ENCODE measurements around the gene GSPT1. TPM values are rescaled to one million over a fixed set of nuclear protein-coding genes. Genes with fewer than 3 reads are reported as not detected.

Gene GSPT1
- total RNA-seq, 1 experiment from 2014 or later, result 173 TPM

DNA sequence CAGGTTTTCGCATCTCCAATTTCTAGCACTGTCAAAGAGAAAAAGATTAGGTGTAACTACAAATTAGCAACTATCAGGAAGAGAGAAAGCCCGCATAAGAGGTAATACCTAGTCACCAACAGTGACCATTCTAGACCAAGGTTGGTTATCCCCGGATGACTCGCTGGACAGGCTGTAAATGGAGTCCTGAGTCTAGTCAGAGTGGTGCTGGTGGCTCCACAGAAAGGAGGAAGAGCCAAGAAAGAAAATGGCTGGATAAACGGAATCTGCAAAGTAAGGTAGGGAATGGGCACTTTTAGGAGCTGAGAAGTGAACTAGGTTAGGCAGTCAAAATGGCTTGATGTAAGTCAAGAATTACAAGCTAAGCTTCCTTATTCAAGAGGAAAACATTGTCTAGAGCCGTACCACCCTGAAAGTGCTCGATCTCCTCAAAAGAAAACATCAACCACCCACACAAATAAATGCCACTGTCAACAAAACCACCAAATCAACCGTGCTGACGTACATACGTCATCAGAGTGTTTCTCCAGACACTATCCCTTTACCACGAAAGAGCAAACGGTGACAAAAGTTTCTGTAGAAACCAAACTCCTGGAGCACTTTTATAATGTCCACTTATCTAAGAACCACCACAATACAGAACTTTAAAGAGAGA is 2.2 kb downstream of the GSPT1 start:
- no peak overlapping the region for H2BK5ac ChIP-seq (ENCODE audit: insufficient read length, low read length)
- no peak for DNase-seq
- H3K18ac ChIP-seq (ENCODE audit: insufficient read length, low read depth, low read length), result no peak overlapping the region
- no peak overlapping the region for H2AK5ac ChIP-seq (ENCODE audit: insufficient read length, low read length)
- no CpG with 5 or more reads among the region's 12 CpGs for WGBS (ENCODE audit: extremely low coverage, insufficient read length, low lambda C conversion rate)
- no peak overlapping the region for H2BK120ac ChIP-seq (ENCODE audit: low read depth, low read length, poor library complexity, severe bottlenecking)
- no peak overlapping the region for H3T11ph ChIP-seq (ENCODE audit: low read length)
- Mint-ChIP-seq H3K4me3 (peak overlapping the region; percentile 83 to 97), H3K9me3 (peaks cover 0 to 3% of the 10 kb centered on the region in 2 experiments; a peak in 1 of 5 replicates), H3K36me3 (ENCODE audit: insufficient read depth in 1 of 3, low read depth in 3 of 3) (peaks cover 4 to 12% (median 10%) of the 10 kb centered on the region in 3 experiments; a peak in 4 of 7 replicates), H3K27me3 (ENCODE audit: low read depth) (no peaks in the 10 kb centered on the region), H3K4me1 (peaks cover 24 to 34% of the 10 kb centered on the region in 2 experiments), H3K27ac (peak overlapping the region in 2 of 3 experiments; percentile 20 to 36; a peak in 2 of 7 replicates)
- no peak overlapping the region for H3K14ac ChIP-seq (ENCODE audit: insufficient read depth, low read length)
- no peaks in the 10 kb centered on the region for H3K9me3 ChIP-seq (ENCODE audit: control insufficient read depth, low read depth, low read length)
- H3K79me2 ChIP-seq (ENCODE audit: insufficient read depth, low read length), result peaks cover 54% of the 10 kb centered on the region
- no peak overlapping the region for H3K27ac ChIP-seq (ENCODE audit: insufficient read length, low read depth, low read length)
- H3K56ac ChIP-seq (ENCODE audit: insufficient read length, low read depth, low read length), result no peak overlapping the region
- no peak overlapping the region for H2BK20ac ChIP-seq (ENCODE audit: low read depth, low read length, poor library complexity, severe bottlenecking)
- no peak overlapping the region for H2BK15ac ChIP-seq (ENCODE audit: low read depth, low read length)
- H3K23me2 ChIP-seq (ENCODE audit: insufficient read length, low read depth, low read length, poor library complexity, severe bottlenecking), result no peaks in the 10 kb centered on the region
- H3K9ac ChIP-seq (ENCODE audit: extremely low read depth, insufficient read length, low read length), result peak overlapping the region; percentile 51
- no peak overlapping the region for H4K5ac ChIP-seq (ENCODE audit: insufficient read length, low read depth, low read length)
- H3K79me1 ChIP-seq (ENCODE audit: insufficient read depth, low read depth, low read length, poor library complexity, severe bottlenecking), result no peaks in the 10 kb centered on the region
- H2BK12ac ChIP-seq (ENCODE audit: insufficient read length, low read depth, low read length), result no peak overlapping the region
- H2AFZ ChIP-seq (ENCODE audit: low read length), result no peak overlapping the region
- peaks cover 3% of the 10 kb centered on the region; the same call in 1 of the 2 replicates for H3K4me1 ChIP-seq (ENCODE audit: insufficient read depth, low read length)
- no peak overlapping the region for H3K23ac ChIP-seq (ENCODE audit: insufficient read length, low read depth, low read length)
- no peak overlapping the region for H3K4ac ChIP-seq (ENCODE audit: low read depth, low read length)
- H4K20me1 ChIP-seq (ENCODE audit: control insufficient read depth, insufficient read depth, insufficient read length), result no peaks in the 10 kb centered on the region
- TF ChIP-seq, protein P1, sequence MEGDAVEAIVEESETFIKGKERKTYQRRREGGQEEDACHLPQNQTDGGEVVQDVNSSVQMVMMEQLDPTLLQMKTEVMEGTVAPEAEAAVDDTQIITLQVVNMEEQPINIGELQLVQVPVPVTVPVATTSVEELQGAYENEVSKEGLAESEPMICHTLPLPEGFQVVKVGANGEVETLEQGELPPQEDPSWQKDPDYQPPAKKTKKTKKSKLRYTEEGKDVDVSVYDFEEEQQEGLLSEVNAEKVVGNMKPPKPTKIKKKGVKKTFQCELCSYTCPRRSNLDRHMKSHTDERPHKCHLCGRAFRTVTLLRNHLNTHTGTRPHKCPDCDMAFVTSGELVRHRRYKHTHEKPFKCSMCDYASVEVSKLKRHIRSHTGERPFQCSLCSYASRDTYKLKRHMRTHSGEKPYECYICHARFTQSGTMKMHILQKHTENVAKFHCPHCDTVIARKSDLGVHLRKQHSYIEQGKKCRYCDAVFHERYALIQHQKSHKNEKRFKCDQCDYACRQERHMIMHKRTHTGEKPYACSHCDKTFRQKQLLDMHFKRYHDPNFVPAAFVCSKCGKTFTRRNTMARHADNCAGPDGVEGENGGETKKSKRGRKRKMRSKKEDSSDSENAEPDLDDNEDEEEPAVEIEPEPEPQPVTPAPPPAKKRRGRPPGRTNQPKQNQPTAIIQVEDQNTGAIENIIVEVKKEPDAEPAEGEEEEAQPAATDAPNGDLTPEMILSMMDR (conservative IDR thresholded peaks at IDR 0.05), result no peak
- H3K27me3 ChIP-seq (ENCODE audit: insufficient read depth, low read length), result no peaks in the 10 kb centered on the region
- H4K91ac ChIP-seq (ENCODE audit: insufficient read length, low read depth, low read length), result no peak overlapping the region
- no peak overlapping the region for H4K8ac ChIP-seq (replicated peaks; ENCODE audit: insufficient read length, low read depth, low read length)
- H3K4me2 ChIP-seq (ENCODE audit: insufficient read depth, insufficient read length, low read length), result peak overlapping the region; percentile 94
